HG03196 (cell line): ENCODE results near the gene PARVG.

Source experiments
- ATAC-seq: cut with Tn5 transposase; IDR thresholded peaks from one replicate; pipeline ENCODE4 v1.9.1; 2021; ENCODE audit not compliant: unreplicated experiment

Gene PARVG

GRCh38 chr22:44210722-44211121 is 30.0 kb downstream of the PARVG start:
- ATAC-seq = no peak

GRCh38 chr22:44211256-44211945 is 30.7 kb downstream of the PARVG start:
- ATAC-seq = no peak

GRCh38 chr22:44211946-44212930 is 31.5 kb downstream of the PARVG start:
- no peak for ATAC-seq

GRCh38 chr22:44212936-44213335 is 32.2 kb downstream of the PARVG start:
- no peak for ATAC-seq

GRCh38 chr22:44213489-44214043 is 32.8 kb downstream of the PARVG start:
- no peak for ATAC-seq

GRCh38 chr22:44214187-44214586 is 33.5 kb downstream of the PARVG start:
- no peak for ATAC-seq

GRCh38 chr22:44214764-44215163 is 34.0 kb downstream of the PARVG start:
- no peak for ATAC-seq

GRCh38 chr22:44215287-44215686 is 34.6 kb downstream of the PARVG start:
- no peak for ATAC-seq

GRCh38 chr22:44217346-44217745 is 36.6 kb downstream of the PARVG start:
- no peak for ATAC-seq

- ATAC-seq = no peak
These were observed 37.3 kb downstream of the PARVG start for GRCh38 chr22:44218071-44218470.

- ATAC-seq = no peak
These were observed 38.6 kb downstream of the PARVG start for GRCh38 chr22:44219101-44219870.

GRCh38 chr22:44220727-44221680 is 40.3 kb downstream of the PARVG start:
- ATAC-seq = no peak

GRCh38 chr22:44221710-44222475 is 41.2 kb downstream of the PARVG start:
- no peak for ATAC-seq

GRCh38 chr22:44224166-44224565 is 43.4 kb downstream of the PARVG start:
- no peak for ATAC-seq

GRCh38 chr22:44225091-44225689 is 44.5 kb downstream of the PARVG start:
- no peak for ATAC-seq

- no peak for ATAC-seq
These were observed 45.1 kb downstream of the PARVG start for GRCh38 chr22:44225812-44226211.

GRCh38 chr22:44229331-44229730 is 48.6 kb downstream of the PARVG start:
- no peak for ATAC-seq

- ATAC-seq = no peak
These were observed 49.1 kb downstream of the PARVG start for GRCh38 chr22:44229809-44230208.

GRCh38 chr22:44231233-44231632 is 50.5 kb downstream of the PARVG start:
- ATAC-seq = no peak
